Fibroblast of lung (primary cell): Measurements from ENCODE around the gene GPX7. TPM values are rescaled to one million over a fixed set of nuclear protein-coding genes. Genes with fewer than 3 reads are reported as not detected.

ENCODE experiments used
- DNase-seq, 2 donors: peaks; one replicate each; pipeline versions ENCODE4 v3.0.0 to v3.0.0-alpha.2; 2010; ENCODE audit warnings: low read depth in 2 of 2
- H2AFZ ChIP-seq: 2 replicates; pipeline ENCODE4 v1.5.1; 2012; ENCODE audit warnings: low read length, control low read depth, inconsistent platforms
- H3K27ac ChIP-seq: 2 replicates; pipeline ENCODE4 v1.5.1; 2011; ENCODE audit warnings: low read length, control low read depth; ENCODE audit not compliant: insufficient read depth
- H3K27me3 ChIP-seq: 2 replicates; pipeline ENCODE4 v1.5.1; 2011; ENCODE audit warnings: mild to moderate bottlenecking, low read length; ENCODE audit not compliant: control insufficient read depth, insufficient read depth
- H3K36me3 ChIP-seq: 2 replicates; pipeline ENCODE4 v1.5.1; 2011; ENCODE audit warnings: low read length; ENCODE audit not compliant: control insufficient read depth, insufficient read depth
- H3K4me1 ChIP-seq: 2 replicates; pipeline ENCODE4 v1.5.1; 2011; ENCODE audit warnings: low read length; ENCODE audit not compliant: control insufficient read depth, insufficient read depth; ENCODE audit errors: extremely low read depth
- H3K4me2 ChIP-seq: 2 replicates; pipeline ENCODE4 v1.5.1; 2011; ENCODE audit warnings: low read length, control low read depth; ENCODE audit not compliant: insufficient read depth; ENCODE audit errors: extremely low read depth
- H3K4me3 ChIP-seq, 4 experiments: fragments of 200-600 bp in 1 of 4; sonication (generic) in 1 of 4; replicated peaks in 1 of 4; 2 replicates each; pipeline ENCODE4 v1.5.1; 2011 to 2016; ENCODE audit warnings: low read length in 4 of 4, low read depth in 3 of 4, mild to moderate bottlenecking in 3 of 4, control low read depth in 2 of 4, inconsistent platforms in 1 of 4, mixed read lengths in 1 of 4; ENCODE audit not compliant: insufficient read depth in 1 of 4; ENCODE audit errors: control extremely low read depth in 1 of 4
- H3K79me2 ChIP-seq: 2 replicates; pipeline ENCODE4 v1.5.1; 2012; ENCODE audit warnings: mild to moderate bottlenecking, low read length, inconsistent platforms; ENCODE audit not compliant: control insufficient read depth, insufficient read depth
- H3K9ac ChIP-seq: 2 replicates; pipeline ENCODE4 v1.5.1; 2011; ENCODE audit warnings: mild to moderate bottlenecking, low read length, control low read depth; ENCODE audit not compliant: insufficient read depth
- H3K9me3 ChIP-seq: 2 replicates; pipeline ENCODE4 v1.5.1; 2012; ENCODE audit warnings: low read depth, low read length; ENCODE audit not compliant: control insufficient read depth, insufficient read depth
- H4K20me1 ChIP-seq: 2 replicates; pipeline ENCODE4 v1.5.1; 2011; ENCODE audit warnings: low read length; ENCODE audit not compliant: control insufficient read depth, insufficient read depth; ENCODE audit errors: extremely low read depth
- CTCF ChIP-seq, 2 donors: IDR thresholded peaks in 1 of 2; conservative IDR thresholded peaks in 1 of 2; 1 replicate in 1 of 2; 2 replicates in 1 of 2; pipeline ENCODE4 v1.5.1; 2011 to 2012; ENCODE audit warnings: low read length in 2 of 2, control low read depth in 1 of 2, inconsistent platforms in 1 of 2, low read depth in 1 of 2, mild to moderate bottlenecking in 1 of 2
- EZH2 ChIP-seq: IDR thresholded peaks from 2 replicates; pipeline ENCODE4 v1.5.1; 2012; ENCODE audit warnings: low read length, control low read depth, mild to moderate bottlenecking; ENCODE audit errors: missing control alignments
- polyA plus RNA-seq, 2 donors: library from polyadenylated mRNA; depleted of rRNA in 1 of 2; stranded (reverse) in 1 of 2; unstranded in 1 of 2; fragments of >200 nt; gene quantifications; 2 replicates each; pipeline ENCODE4 v1.2.1, GENCODE V29; 2011 to 2012; ENCODE audit warnings: missing spikeins in 1 of 2
- total RNA-seq: library from RNA; depleted of rRNA; stranded (reverse); fragments of >200 nt; gene quantifications from 2 replicates; pipeline ENCODE4 v1.2.1, GENCODE V29; 2014

The GPX7 gene
- total and polyA plus RNA-seq, 2 donors (not counting 1 experiment from before 2014, with no cell fraction given), result 28.9 to 30.6 TPM

DNA sequence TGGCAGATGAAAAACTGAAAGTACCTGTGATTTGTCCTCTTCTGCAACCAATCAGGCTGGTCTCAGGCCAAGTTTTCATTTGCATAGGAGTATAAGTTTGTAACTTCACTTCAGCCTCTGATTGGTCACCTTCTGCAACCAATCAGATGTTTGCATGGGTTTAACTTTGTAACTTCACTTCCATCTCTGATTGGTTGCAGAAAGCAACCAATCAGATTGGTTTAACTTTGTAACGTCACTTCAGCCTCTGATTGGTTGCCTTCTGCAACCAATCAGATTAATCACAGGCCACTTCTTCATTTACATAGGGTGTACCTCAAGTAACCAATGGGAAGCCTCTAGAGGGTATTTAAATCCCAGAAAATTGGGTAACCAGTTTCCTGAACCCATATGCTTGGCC is 30.4 kb upstream of the GPX7 start:
- DNase-seq, result peak; percentile 10 to 66
- H4K20me1 ChIP-seq, result no peaks in the 10 kb centered on the region
- no peak overlapping the region for H3K9ac ChIP-seq
- H3K27ac ChIP-seq, result no peak overlapping the region
- TF ChIP-seq CTCF (conservative IDR thresholded peaks at IDR 0.05 in 1 of 2, IDR thresholded peaks at IDR 0.05 in 1 of 2; ENCODE audit: low read depth in 1 of 2, low read length in 2 of 2) (no peak), EZH2 (no peak)
- peaks cover 3% of the 10 kb centered on the region for H3K4me1 ChIP-seq
- H3K4me3 ChIP-seq, result no peak overlapping the region
- no peaks in the 10 kb centered on the region for H3K9me3 ChIP-seq
- no peaks in the 10 kb centered on the region for H3K79me2 ChIP-seq
- H3K4me2 ChIP-seq, result peak overlapping the region; percentile 15
- H3K27me3 ChIP-seq, result peaks cover 7% of the 10 kb centered on the region
- no peaks in the 10 kb centered on the region for H3K36me3 ChIP-seq
- H2AFZ ChIP-seq, result no peak overlapping the region

GRCh38 chr1:52572387-52572786 is 29.8 kb upstream of the GPX7 start:
- no peak overlapping the region for H3K27ac ChIP-seq
- no peak for TF ChIP-seq CTCF (conservative IDR thresholded peaks at IDR 0.05 in 1 of 2, IDR thresholded peaks at IDR 0.05 in 1 of 2; ENCODE audit: low read depth in 1 of 2, low read length in 2 of 2)
- TF ChIP-seq EZH2, result no peak
- peaks cover 3% of the 10 kb centered on the region for H3K4me1 ChIP-seq
- DNase-seq, result no peak
- no peak overlapping the region for H3K4me3 ChIP-seq
- H4K20me1 ChIP-seq, result no peaks in the 10 kb centered on the region
- no peaks in the 10 kb centered on the region for H3K9me3 ChIP-seq
- peaks cover 7% of the 10 kb centered on the region for H3K27me3 ChIP-seq
- H3K36me3 ChIP-seq, result no peaks in the 10 kb centered on the region
- no peak overlapping the region for H2AFZ ChIP-seq
- H3K4me2 ChIP-seq, result no peak overlapping the region
- no peaks in the 10 kb centered on the region for H3K79me2 ChIP-seq
- H3K9ac ChIP-seq, result no peak overlapping the region

DNA sequence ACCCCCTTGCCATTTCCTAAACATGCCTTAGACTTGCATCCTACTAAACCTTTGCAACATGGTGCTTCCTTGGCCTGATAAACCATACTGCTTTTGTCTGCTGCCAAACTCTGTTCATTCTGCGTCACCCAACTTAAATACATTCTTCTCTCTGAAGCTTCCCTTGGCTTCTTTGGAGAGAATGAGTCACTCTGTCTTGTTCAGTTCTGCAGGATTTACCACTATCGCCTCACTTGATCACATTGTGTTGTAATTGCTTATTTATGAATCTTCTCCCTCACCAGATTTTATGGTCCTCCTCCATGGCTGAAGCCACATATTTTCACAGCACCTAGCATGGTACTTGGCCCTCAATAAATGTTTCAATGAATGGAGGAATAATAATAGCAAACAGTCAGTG is 27.6 kb upstream of the GPX7 start:
- H3K4me2 ChIP-seq, result peak overlapping the region; percentile 68
- H3K4me3 ChIP-seq, result no peak overlapping the region
- no peak for TF ChIP-seq CTCF (conservative IDR thresholded peaks at IDR 0.05 in 1 of 2, IDR thresholded peaks at IDR 0.05 in 1 of 2; ENCODE audit: low read depth in 1 of 2, low read length in 2 of 2)
- no peak for TF ChIP-seq EZH2

More for the DNA sequence above, 27.6 kb upstream of the GPX7 start:
- Histone ChIP-seq H2AFZ (no peak overlapping the region), H4K20me1 (no peaks in the 10 kb centered on the region), H3K79me2 (no peaks in the 10 kb centered on the region), H3K27ac (no peak overlapping the region), H3K9me3 (no peaks in the 10 kb centered on the region), H3K36me3 (no peaks in the 10 kb centered on the region), H3K27me3 (no peaks in the 10 kb centered on the region), H3K4me1 (peaks cover 3% of the 10 kb centered on the region), H3K9ac (no peak overlapping the region)
- peak; percentile 95 to 99 for DNase-seq
